Glomerular visceral epithelial cell (primary cell): ENCODE data around the gene CACNB2.
"Not testable (repeated sequence)": the region's sequence is repeated elsewhere in the genome, so short reads cannot be mapped to it uniquely, and the experiment has no call there.

Experiments used
- DNase-seq: peaks from one replicate; pipeline ENCODE4 v3.0.0-alpha.2; 2016; ENCODE audit errors: extremely low spot score

The CACNB2 gene

DNA sequence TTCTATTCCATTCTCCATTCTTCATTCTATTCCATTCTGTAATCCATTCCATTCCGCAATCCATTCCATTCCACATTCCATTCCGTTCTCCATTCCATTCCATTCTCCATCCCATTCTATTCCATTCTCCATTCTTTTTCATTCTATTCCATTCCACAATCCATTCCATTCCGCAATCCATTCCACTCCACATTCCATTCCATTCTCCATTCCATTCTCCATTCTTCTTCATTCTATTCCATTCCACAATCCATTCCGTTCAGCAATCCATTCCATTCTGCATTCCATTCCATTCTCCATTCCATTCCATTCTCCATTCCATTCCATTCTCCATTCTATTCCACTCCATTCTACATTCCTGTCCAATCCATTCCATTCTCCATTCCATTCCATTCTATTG lies 426.0 kb downstream of the CACNB2 start:
- no peak for DNase-seq

DNA sequence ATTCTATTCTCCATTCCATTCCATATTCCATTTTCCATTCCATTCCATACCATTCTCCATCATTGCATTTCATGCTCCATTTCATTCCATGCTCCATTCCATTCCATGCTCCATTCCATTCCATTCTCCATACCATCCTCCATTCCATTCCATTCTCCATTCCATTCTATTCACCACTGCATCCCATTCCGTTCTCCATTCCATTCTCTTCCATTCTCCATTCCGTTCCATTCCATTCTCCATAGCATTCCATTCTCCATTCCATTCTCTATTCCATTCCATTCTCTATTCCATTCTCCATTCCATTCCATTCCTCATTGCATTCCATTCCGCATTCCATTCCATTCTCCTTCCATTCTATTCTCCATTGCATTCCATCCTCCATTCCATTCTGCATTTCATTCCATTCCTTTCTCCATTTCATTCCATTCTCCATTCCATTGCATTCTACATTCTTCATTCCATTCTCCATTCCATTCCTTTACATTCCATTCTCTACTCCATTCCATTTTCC lies 427.2 kb downstream of the CACNB2 start:
- DNase-seq: no peak

DNA sequence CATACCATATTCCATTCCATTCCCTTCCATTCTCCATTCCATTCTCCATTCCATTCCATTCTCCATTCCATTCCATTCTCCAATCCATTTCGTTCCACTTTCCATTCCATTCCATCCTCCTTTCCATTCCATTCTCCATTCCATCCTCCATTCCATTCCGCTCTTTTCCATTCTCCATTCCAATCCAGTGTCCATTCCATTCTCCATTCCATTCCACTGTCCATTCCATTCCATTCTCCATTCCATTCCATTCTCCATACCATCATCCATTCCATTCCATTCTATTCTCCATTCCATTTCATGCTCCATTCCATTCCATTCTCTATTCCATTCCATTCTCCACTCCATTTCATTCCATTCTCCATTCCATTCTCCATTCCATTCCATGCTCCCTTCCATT lies 430.2 kb downstream of the CACNB2 start:
- not testable (repeated sequence) for DNase-seq

DNA sequence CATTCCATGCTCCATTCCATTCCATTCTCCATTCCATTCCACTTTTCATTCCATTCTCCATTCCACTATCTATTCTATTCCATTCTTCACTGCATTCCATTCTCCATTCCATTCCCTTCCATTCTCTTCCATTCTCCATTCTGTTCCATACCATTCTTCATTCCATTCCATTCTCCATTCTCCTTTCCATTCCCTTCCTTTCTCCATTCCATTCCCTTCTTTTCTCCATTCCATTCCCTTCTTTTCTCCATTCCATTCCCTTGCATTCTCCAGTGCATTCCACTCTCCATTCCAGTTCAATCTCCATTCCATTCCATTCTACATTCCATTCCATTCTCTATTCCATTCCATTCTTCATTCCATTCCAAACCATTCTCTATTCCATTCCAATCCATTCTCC lies 430.9 kb downstream of the CACNB2 start:
- DNase-seq: no peak

DNA sequence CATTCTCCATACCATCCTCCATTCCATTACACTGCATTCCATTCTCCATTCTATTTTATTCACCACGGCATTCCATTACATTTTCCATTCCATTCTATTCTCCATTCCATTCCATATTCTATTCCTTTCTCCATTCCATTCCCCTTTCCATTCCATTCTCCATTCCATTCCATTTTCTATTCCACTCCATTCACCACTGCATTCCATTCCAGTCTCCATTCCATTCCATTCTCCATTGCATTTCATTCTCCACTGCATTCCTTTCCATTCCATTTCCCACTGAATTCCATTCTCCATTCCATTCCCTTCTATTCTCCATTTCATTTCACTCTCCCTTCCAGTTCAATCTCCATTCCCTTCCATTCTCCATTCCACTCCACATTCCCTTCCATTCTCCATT lies 431.6 kb downstream of the CACNB2 start:
- DNase-seq: no peak

DNA sequence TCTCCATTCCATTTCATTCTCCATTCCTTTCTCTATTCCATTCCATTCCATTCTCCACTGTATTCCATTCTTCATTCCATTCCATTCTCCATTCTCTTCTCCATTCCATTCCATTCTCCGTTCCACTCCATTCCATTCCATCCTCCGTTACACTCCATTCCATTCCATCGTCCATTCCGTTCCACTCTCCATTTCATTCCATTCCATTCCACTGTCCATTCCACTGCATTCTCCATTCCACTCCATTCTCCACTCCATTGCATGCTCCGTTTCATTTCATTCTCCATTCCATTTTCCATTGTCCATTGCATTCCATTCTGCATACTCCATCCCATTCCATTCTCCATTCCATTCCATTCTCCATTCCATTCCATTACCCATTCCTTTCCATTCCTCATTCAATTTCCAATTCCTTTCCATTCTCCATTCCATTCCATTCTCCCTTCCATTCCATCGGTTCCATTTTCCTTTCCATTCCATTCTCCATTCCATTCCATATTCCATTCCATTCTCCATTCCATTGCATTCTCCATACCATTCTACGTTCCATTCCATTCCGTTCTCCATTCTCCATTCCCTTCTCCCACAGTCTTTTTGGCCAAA lies 432.8 kb downstream of the CACNB2 start:
- no peak for DNase-seq

DNA sequence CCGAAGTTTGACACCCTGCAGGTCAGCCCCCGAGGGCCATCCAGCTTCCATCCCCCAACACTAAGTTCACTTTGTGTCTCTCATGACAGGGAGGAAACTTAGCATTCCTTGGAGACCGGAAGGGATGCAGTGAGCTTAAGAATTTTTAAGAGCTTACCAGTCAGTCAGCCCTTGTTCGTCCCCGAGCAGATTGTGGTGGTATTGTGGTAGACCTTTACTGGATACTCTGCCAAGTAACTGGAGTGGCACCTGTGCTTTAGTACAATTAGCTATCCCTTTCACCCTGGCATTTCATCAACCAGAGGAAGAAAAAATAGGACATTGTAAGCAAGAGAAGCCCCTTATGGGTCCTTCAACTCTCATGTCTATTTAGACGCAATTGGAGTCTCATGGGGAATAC lies 436.4 kb downstream of the CACNB2 start:
- DNase-seq: no peak

DNA sequence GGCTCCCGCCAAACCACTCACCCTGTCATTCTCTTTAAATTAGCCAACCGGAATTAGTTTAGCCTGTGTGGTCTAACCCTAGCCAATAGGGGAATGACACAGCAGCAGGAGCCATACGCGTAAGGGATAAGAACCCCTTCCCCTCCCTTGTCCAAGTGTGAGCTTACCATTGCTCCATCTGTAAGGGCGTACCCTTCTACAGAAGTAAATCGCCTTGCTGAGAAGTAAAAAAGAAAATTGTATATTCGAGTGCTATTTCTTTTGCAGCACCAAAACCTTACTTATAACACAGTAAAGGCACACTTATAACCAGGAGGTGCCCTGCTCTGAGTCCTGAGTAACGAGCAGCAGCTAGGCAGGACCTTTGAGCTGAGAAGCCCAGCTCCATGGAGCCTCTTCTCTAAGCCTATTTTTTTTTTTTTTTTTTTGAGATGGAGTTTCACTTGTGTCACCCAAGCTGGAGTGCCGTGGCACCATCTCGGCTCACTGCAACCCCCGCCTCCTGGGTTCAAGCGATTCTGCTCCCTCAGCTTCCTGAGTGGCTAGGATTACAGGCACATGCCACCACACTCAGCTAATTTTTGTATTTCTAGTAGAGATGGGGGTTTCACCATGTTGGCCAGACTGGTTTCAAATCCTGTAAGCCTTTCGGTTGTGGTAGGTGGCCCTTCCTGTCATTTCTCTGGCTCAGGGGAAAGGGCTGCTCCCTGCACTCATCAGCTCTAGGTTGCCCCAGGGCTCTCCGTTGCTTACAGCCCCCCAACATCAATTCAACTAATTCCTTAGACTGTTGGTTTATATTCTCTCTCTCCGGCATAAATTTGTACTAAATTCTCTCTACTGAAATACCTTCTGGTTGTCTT lies 437.8 kb downstream of the CACNB2 start:
- DNase-seq: no peak

DNA sequence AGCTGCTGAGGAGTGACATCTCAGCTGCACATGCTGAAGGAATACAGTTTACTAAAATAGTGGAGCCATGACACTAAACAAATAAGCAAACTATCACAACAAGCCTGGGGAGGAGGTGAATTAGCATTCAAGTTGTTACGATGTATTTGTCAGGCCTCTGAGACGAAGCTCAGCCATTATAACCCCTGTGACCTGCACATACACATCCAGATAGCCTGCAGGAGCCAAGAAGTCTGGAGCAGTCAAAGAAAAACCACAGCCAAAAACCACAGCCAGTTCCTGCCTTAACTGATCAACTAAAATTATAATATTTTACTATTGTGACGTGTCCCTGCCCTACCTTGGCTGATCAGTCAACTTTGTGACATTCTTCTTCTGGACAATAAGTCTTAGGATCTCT lies 442.6 kb downstream of the CACNB2 start:
- DNase-seq: peak; percentile 54

DNA sequence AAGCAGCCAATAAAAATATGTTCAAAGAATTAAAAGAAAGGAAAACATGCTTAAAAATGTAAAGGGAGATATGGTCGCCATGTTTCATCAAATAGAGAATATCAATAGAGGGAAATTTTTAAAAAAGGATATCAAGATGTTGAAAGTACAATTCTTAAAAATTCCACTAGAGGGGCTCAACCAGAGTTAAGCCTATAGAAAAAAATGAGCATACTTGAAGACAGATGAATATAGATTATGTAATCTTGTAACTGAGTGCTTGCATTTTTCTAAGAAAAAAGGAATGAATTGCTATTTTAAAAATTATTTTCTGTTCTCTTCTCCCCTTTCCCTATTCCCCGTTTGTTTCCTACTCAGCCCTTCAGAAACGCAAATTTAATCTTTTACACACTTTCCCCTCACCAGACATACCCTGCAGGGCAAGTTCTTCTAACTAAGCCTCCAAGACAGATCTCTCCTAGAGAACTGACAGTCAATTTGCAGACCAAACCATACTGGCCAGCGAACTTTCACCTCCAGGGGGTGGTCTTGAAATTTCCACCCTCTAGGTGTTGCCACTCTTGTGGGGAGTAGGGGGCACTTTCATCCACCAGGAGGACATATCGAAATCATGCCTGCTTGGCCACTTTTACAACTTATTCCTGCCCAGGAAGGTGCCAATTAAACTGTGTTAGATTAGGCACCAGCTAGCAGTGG lies 443.5 kb downstream of the CACNB2 start:
- no peak for DNase-seq

DNA sequence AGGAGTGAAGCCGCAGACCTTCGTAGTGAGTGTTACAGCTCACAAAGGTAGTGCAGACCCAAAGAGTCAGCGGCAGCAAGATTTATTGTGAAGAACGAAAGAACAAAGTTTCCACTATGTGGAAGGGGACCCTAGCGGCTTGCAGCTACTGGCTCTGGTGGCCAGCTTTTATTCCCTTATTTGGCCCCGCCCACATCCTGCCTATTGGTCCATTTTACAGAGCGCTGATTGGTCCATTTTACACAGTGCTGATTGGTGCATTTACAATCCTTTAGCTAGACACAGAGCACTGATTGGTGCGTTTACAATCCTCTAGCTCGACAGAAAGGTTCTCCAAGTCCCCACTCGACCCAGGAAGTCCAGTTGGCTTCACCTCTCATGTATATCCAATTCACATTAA lies 446.4 kb downstream of the CACNB2 start:
- DNase-seq: not testable (repeated sequence)

DNA sequence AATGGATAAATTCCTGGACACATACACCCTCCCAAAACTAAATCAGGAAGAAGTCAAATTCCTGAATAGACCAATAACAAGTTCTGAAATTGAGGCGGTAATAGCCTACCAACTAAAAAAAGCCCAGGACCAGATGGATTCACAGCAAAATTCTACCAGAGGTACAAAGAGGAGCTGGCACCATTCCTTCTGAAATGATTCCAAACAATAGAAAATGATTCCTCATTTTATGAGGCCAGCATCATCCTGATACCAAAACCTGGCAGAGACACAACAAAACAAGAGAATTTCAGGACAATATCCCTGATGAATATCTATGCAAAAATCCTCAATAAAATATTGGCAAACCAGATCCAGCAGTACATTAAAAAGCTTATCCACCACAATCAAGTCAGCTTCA lies 450.9 kb downstream of the CACNB2 start:
- not testable (repeated sequence) for DNase-seq
